Vagina (tissue), 2 donors: Measurements from ENCODE around the gene PHLPP1. TPM values are rescaled to one million over a fixed set of nuclear protein-coding genes. Genes with fewer than 3 reads are reported as not detected.

Source experiments
- DNase-seq, 2 donors: peaks; one replicate each; pipeline ENCODE4 v3.0.0-alpha.2; 2017; ENCODE audit errors: extremely low spot score in 2 of 2
- H3K27ac ChIP-seq: fragments of 200-600 bp; sonication (generic); one replicate; pipeline ENCODE4 v1.5.1; 2019
- H3K27me3 ChIP-seq: fragments of 200-600 bp; sonication (generic); one replicate; pipeline ENCODE4 v1.5.1; 2019
- H3K36me3 ChIP-seq, 2 donors: fragments of 200-600 bp; sonication (generic); one replicate each; pipeline ENCODE4 v1.5.1; 2017 to 2019
- H3K4me1 ChIP-seq: fragments of 200-600 bp; sonication (generic); one replicate; pipeline ENCODE4 v1.5.1; 2019
- H3K4me3 ChIP-seq, 2 donors: fragments of 200-600 bp; sonication (generic); 1 replicate in 1 of 2; 2 replicates in 1 of 2; pipeline ENCODE4 v1.5.1; 2016 to 2019
- H3K9me3 ChIP-seq: fragments of 200-600 bp; sonication (generic); one replicate; pipeline ENCODE4 v1.5.1; 2019
- POLR2A ChIP-seq, 2 donors: fragments of 450-650 bp; IDR thresholded peaks; one replicate each; pipeline ENCODE4 v1.6.1; 2017; ENCODE audit warnings: antibody characterized with exemption in 2 of 2, mild to moderate bottlenecking in 2 of 2, moderate library complexity in 2 of 2
- POLR2AphosphoS5 ChIP-seq, 2 donors: sonication (generic); formaldehyde crosslinking; IDR thresholded peaks; one replicate each; pipeline ENCODE4 v1.9.0; 2017; ENCODE audit warnings: antibody characterized with exemption in 2 of 2, mild to moderate bottlenecking in 2 of 2, low read depth in 1 of 2; ENCODE audit not compliant: insufficient read depth in 1 of 2
- intact Hi-C: fragments of 100-400 bp; cut with DNase I; formaldehyde crosslinking; loops from one replicate; pipeline ENCODE4 v1.15.1; 2023
- total RNA-seq: library from RNA; depleted of rRNA; stranded (reverse); fragments of >200 nt; gene quantifications from one replicate; pipeline ENCODE4 v1.2.3, GENCODE V29; 2016
- TF ChIP-seq, protein P1 (sequence below), 3 experiments: fragments of 450-650 bp in 2 of 3; fragments of 200-600 bp in 1 of 3; sonication (generic) in 1 of 3; IDR thresholded peaks; one replicate each; pipeline ENCODE4 v1.5.1; 2017 to 2019; ENCODE audit warnings: antibody characterized with exemption in 3 of 3, mild to moderate bottlenecking in 2 of 3, moderate library complexity in 2 of 3

PHLPP1 gene
- total RNA-seq, 1 donor from 2014 or later = 20.6 TPM

DNA sequence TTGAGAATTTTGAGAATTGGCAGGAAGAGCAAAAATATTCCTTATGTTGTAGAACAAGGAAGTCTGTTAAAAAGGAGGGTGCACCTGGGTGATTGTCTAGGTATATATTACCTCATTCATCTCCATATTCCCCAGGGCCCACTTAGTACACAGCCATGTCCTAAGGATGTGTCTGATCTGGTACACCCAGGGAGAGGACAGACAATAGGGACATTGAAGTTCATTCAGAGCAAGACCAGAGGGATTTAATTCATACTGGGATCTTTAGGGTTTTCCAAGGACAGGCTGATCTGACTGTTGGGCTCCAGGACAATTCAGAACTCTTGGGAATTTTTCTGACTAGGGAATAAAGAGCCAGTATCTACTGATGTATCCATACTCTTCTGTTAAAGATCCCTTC is 112.1 kb downstream of the PHLPP1 start:
- no peak for DNase-seq
- Histone ChIP-seq H3K36me3 (no peaks in the 10 kb centered on the region), H3K9me3 (no peaks in the 10 kb centered on the region), H3K27me3 (no peaks in the 10 kb centered on the region), H3K27ac (no peak overlapping the region), H3K4me3 (no peak overlapping the region), H3K4me1 (peaks cover 9% of the 10 kb centered on the region)
- intact Hi-C loops = no loop called here
- TF ChIP-seq POLR2AphosphoS5 (IDR thresholded peaks at IDR 0.05; ENCODE audit: insufficient read depth in 1 of 2, low read depth in 1 of 2) (no peak), POLR2A (IDR thresholded peaks at IDR 0.05) (no peak)
- TF ChIP-seq, protein P1, sequence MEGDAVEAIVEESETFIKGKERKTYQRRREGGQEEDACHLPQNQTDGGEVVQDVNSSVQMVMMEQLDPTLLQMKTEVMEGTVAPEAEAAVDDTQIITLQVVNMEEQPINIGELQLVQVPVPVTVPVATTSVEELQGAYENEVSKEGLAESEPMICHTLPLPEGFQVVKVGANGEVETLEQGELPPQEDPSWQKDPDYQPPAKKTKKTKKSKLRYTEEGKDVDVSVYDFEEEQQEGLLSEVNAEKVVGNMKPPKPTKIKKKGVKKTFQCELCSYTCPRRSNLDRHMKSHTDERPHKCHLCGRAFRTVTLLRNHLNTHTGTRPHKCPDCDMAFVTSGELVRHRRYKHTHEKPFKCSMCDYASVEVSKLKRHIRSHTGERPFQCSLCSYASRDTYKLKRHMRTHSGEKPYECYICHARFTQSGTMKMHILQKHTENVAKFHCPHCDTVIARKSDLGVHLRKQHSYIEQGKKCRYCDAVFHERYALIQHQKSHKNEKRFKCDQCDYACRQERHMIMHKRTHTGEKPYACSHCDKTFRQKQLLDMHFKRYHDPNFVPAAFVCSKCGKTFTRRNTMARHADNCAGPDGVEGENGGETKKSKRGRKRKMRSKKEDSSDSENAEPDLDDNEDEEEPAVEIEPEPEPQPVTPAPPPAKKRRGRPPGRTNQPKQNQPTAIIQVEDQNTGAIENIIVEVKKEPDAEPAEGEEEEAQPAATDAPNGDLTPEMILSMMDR (IDR thresholded peaks at IDR 0.05) = no peak

DNA sequence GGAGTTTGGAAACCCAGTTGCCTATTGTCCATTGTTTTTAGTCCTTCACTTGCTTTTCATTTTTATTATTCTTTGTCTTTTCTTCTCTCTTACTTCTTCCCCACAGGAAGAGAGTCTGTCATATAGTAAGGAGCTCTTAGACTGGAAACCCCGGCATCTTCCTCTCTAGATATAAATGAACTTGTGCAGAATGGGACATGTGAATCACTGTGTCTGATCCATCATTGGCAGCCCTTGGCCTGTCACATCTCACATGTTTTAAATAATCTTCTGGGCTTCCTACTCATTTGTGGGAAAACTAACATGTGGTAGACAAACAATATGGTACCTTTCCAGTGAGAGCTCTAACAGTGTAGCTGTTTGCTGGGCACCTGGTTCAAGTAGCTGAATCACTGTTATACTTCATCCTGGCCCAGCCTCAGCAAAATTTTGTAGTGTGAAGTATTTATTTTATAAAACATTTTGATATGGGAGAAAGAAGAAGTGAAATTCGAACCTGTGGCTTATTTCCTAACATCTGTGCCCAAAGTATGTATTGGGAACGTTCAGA is 112.8 kb downstream of the PHLPP1 start:
- peaks cover 9% of the 10 kb centered on the region for H3K4me1 ChIP-seq
- no peaks in the 10 kb centered on the region for H3K27me3 ChIP-seq
- H3K9me3 ChIP-seq = no peaks in the 10 kb centered on the region
- TF ChIP-seq, protein P1 (IDR thresholded peaks at IDR 0.05) = no peak
- TF ChIP-seq POLR2A (IDR thresholded peaks at IDR 0.05) (no peak), POLR2AphosphoS5 (IDR thresholded peaks at IDR 0.05; ENCODE audit: insufficient read depth in 1 of 2, low read depth in 1 of 2) (no peak)
- H3K36me3 ChIP-seq = no peaks in the 10 kb centered on the region
- no peak for DNase-seq
- intact Hi-C loops = no loop called here
- no peak overlapping the region for H3K4me3 ChIP-seq
- H3K27ac ChIP-seq = no peak overlapping the region

DNA sequence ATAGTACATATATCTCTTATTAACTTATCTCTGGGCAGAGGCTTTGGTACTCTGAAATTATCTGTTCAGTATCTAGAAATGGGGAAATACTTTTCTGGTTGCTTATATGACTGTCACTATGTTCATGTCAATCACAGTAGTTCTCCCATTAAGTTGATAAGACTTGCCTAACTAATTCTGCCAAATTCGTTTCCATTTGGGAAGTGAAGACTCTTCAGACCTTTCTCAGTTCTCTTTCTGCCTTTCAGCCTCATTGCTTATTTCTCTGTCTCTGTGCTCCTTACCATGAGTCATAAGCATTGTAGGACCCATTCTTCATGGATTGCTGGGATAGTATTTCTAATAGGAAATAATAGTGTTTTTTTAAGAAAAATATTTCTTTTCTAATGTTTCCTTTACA is 113.5 kb downstream of the PHLPP1 start:
- no peak for TF ChIP-seq POLR2AphosphoS5 (IDR thresholded peaks at IDR 0.05; ENCODE audit: insufficient read depth in 1 of 2, low read depth in 1 of 2)
- TF ChIP-seq POLR2A (IDR thresholded peaks at IDR 0.05) = no peak
- TF ChIP-seq, protein P1 (IDR thresholded peaks at IDR 0.05) = no peak
- Histone ChIP-seq H3K36me3 (no peaks in the 10 kb centered on the region), H3K27ac (no peak overlapping the region), H3K9me3 (no peaks in the 10 kb centered on the region), H3K4me3 (no peak overlapping the region), H3K4me1 (peaks cover 9% of the 10 kb centered on the region), H3K27me3 (no peaks in the 10 kb centered on the region)
- DNase-seq = no peak
- intact Hi-C loops = no loop called here

DNA sequence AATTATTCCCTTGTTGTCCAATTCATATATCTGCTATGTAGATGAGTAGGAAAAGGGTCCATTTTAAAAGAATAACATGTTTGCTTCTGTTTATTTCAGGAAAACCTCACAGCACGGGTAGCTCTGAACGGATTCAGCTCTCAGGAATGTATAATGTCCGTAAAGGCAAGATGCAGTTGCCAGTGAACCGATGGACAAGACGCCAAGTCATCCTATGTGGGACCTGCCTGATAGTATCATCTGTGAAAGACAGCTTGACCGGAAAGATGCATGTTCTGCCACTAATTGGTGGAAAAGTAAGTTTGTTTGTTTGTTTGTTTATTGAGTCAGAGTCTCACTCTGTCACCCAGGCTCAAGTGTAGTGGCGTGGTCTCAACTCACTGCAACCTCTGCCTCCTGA is 114.6 kb downstream of the PHLPP1 start:
- no peak overlapping the region for H3K4me3 ChIP-seq
- no peak for DNase-seq
- peaks cover 9% of the 10 kb centered on the region for H3K4me1 ChIP-seq
- H3K27ac ChIP-seq = no peak overlapping the region
- no peaks in the 10 kb centered on the region for H3K27me3 ChIP-seq
- intact Hi-C loops = no loop called here
- TF ChIP-seq, protein P1 (IDR thresholded peaks at IDR 0.05) = no peak
- TF ChIP-seq POLR2A (IDR thresholded peaks at IDR 0.05) = no peak
- TF ChIP-seq POLR2AphosphoS5 (IDR thresholded peaks at IDR 0.05; ENCODE audit: insufficient read depth in 1 of 2, low read depth in 1 of 2) = no peak
- no peaks in the 10 kb centered on the region for H3K36me3 ChIP-seq
- H3K9me3 ChIP-seq = no peaks in the 10 kb centered on the region

DNA sequence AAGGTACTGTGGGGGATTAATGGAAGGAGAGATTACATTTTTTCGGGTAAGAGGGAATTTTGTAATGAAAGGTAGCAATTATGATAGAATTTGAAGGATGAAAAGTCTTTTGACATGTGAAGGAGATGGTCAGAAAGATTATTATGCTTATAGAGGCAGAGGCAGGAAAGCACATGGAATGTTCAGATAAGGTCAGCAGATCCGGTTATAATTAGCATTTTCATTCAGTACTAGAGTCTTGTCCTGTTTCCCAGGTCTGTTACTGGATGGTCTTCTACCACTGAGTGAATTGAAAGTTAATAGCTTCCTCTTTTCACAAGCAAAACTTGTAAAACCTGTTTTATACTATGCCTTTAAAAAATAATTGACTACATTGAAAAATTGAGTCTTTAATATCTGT is 116.9 kb downstream of the PHLPP1 start:
- TF ChIP-seq, protein P1 (IDR thresholded peaks at IDR 0.05) = no peak
- Histone ChIP-seq H3K9me3 (no peaks in the 10 kb centered on the region), H3K4me3 (no peak overlapping the region), H3K27ac (no peak overlapping the region), H3K36me3 (no peaks in the 10 kb centered on the region), H3K4me1 (peaks cover 1% of the 10 kb centered on the region), H3K27me3 (no peaks in the 10 kb centered on the region)
- no peak for DNase-seq
- intact Hi-C loops = no loop called here
